Epithelial cell of proximal tubule (primary cell): ENCODE results near the gene TMEM147. TPM values are rescaled to one million over a fixed set of nuclear protein-coding genes. Genes with fewer than 3 reads are reported as not detected.

ENCODE experiments used
- DNase-seq: peaks from one replicate; pipeline ENCODE4 v3.0.0-alpha.2; 2011; ENCODE audit warnings: low read depth
- H3K4me3 ChIP-seq: 2 replicates; pipeline ENCODE4 v1.5.1; 2011; ENCODE audit warnings: low read depth, mild to moderate bottlenecking, low read length
- total RNA-seq: library from RNA; depleted of rRNA; stranded (reverse); fragments of >200 nt; gene quantifications from 2 replicates; pipeline ENCODE4 v1.2.3, GENCODE V29; 2015
- TF ChIP-seq, protein P1 (sequence below): conservative IDR thresholded peaks from 2 replicates; pipeline ENCODE4 v1.5.1; 2012; ENCODE audit warnings: low read depth, mild to moderate bottlenecking, low read length

Gene TMEM147
- total RNA-seq, 1 donor from 2014 or later = 167 TPM

DNA sequence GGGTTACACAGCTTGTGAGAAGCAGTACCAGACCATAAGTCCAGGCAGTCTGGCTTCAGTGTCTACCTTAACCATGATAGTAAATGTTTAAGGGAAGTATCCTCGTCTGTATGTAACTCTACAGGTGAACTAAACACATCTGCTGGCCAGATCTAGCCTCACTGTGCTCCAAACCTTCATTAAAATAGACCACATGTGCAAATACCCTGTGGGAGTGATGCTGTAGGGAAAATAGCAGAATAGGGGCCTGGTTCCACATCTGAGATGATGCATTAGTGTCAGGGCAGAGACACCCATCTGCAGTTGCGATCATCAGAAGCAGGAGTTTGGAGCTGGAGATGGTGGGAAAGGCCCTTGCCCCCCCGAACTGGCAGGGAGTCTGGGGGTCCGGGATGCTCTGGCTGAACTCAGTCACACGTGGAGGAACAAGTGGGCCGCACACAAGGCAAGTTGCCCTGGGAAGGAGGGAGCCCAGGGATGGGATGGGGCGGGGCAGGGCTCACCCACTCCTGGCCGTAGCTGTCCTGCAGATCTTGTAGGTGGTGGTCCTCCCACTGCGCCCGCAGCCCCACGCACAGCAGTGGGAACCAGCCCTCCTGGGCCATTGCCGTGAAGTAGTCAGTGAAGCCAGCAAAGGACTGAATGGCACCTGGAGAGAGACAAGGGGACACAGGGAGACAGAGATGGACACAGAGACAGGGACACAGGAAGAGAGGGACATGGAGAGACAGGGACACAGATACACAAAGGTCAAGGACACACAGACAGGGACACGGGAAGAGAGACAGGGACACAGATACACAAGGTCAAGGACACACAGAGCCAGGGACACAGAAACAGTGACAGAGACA is 7.3 kb downstream of the TMEM147 start:
- H3K4me3 ChIP-seq = no peak overlapping the region
- DNase-seq = no peak
- TF ChIP-seq, protein P1, sequence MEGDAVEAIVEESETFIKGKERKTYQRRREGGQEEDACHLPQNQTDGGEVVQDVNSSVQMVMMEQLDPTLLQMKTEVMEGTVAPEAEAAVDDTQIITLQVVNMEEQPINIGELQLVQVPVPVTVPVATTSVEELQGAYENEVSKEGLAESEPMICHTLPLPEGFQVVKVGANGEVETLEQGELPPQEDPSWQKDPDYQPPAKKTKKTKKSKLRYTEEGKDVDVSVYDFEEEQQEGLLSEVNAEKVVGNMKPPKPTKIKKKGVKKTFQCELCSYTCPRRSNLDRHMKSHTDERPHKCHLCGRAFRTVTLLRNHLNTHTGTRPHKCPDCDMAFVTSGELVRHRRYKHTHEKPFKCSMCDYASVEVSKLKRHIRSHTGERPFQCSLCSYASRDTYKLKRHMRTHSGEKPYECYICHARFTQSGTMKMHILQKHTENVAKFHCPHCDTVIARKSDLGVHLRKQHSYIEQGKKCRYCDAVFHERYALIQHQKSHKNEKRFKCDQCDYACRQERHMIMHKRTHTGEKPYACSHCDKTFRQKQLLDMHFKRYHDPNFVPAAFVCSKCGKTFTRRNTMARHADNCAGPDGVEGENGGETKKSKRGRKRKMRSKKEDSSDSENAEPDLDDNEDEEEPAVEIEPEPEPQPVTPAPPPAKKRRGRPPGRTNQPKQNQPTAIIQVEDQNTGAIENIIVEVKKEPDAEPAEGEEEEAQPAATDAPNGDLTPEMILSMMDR = no peak

DNA sequence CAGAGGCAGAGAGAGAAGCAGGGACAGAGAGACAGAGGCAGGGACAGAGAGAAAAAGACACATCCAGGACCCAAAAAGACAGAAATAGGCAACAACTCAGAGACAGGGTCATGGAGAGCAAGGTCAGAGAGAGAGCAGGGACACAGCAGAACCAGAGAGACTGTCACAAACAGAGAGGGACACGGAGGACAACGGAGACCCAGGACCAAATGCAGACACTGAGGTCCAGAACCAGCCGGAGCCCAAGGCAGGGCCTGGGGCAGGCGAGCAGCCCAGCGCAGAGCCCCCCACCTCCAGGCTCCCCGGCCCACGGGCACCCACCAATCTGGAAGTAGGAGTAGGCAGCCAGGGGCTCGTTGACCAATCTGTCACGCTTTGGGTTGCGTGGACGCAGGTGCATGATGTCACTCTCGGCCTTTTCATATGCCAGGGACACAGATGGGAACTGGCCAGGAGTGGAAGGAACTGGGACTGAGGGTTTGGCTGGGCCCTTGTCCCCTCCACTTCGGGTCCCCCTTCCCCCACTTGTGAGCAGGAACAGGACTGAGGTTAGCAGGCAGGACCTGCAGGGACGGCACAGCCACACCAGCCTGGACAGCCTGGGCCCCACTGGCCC is 8.1 kb downstream of the TMEM147 start:
- DNase-seq = no peak
- TF ChIP-seq, protein P1 = no peak
- no peak overlapping the region for H3K4me3 ChIP-seq

DNA sequence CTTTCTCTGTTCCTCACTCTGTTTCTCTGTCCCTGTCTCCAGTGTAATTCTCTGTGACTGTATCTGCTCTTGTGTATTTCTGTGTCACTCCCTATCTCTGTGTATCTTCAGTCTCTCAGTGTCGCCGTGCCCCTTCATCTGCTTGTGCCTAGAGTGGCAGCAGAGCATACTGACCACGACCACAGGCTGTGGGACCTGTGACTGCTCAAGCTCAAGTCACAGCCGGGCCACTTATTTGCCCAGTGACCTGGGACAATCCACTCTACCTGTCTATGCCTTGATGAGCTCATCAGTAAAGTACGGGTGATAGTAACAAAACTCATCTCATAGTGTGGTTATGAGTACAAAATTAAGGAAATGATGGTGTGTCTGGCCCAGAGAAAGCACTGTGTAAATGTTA is 8.7 kb downstream of the TMEM147 start:
- no peak overlapping the region for H3K4me3 ChIP-seq
- TF ChIP-seq, protein P1 = no peak
- no peak for DNase-seq

DNA sequence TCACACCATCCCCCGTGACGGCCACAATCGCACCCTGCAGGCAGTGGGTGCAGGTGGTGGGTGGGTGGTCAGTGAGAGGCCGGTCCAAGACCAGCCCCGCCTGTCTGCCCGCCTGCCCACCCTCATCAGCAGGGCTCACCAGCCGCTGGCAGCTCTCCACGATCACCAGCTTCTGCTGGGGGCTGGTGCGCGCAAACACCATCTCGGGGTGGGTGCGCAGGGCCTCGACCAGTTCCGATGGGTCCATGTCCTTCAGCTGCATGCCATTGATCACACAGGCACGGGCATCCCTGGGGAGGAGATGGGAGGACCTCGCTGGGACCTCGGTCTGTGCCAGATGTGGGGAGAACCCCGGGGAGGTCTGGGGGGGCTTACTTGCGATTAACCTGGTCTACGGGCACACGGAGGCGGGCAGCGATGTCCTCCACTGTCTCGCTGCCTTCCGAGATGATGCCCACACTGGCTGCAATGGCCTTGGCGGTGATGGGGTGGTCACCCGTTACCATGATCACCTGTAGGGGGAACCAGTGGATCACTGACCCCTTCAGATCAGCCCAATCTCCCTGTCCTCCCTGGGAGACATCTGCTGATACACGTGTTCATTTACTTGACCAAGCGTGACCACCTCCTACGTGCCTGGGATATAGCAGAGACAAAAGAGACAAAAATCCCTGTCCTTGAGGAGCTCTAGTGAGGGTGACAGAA is 10.0 kb downstream of the TMEM147 start:
- DNase-seq = no peak
- TF ChIP-seq, protein P1 = peak; percentile 13

DNA sequence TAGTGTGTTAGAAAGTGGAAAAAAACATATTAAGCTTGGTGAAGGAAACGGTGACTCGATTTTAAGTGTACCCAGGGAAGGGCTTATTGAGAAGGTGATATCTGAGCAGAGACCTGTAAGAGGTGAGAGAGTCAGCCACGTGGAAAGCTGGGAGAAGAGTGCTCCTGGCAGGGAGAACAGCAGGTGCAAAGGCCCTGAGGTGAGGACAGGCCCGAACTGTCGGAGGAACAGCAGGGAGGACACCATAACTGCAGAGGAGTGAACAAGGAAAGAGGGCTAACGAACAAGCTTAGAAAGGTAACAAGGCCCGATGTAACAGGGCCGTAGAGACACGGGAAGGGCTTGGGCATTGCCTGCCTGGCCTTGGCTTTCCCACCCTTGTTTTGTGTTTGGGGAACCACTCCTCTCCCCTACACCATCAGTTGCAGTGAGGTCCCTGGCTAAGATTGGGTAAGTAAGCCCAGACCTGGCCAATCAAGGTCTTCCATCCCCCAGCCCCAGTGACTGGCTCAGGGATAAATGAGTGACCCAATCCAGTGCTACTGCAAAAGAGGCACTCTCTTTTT is 10.7 kb downstream of the TMEM147 start:
- no peak for DNase-seq
- TF ChIP-seq, protein P1 = no peak
- no peak overlapping the region for H3K4me3 ChIP-seq

More for the DNA sequence above, 10.0 kb downstream of the TMEM147 start:
- H3K4me3 ChIP-seq = no peak overlapping the region

DNA sequence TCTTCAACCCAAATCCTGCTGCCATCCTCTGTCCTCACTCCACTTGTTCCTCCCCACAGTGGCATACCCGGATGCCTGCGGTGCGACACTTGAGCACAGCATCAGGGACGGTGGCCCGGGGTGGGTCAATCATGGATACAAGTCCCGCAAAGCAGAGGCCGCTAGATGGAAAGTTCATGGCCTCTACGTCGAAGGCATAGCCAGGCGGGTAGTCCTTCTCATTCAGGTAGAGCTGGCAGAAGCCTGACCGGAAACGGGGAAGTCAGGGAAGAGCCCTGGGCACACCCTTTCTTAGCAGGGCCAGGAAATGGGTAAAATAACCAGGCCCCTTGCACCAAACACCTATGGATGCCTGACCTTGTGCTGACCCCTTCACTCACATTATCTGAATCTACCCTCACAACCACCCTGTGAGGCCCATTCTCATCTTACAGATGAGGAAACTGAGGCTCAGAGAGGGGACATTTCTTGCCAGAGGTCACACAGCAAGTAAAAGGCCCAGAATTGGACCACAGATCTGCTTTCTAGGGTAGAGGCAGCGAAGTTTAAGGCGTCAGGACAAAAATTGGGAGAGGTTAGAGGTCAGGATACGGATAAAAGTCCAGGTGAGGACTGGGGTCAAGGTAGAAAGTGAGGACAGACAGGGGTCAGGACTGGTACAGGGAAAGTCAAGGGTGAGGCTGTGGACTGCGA is 11.6 kb downstream of the TMEM147 start:
- TF ChIP-seq, protein P1 = no peak
- no peak for DNase-seq
- H3K4me3 ChIP-seq = no peak overlapping the region
